Fibroblast of skin of back (primary cell): Measurements from ENCODE around the gene SLC22A17. TPM values are rescaled to one million over a fixed set of nuclear protein-coding genes. Genes with fewer than 3 reads are reported as not detected.
"Not testable (repeated sequence)": the region's sequence is repeated elsewhere in the genome, so short reads cannot be mapped to it uniquely, and the experiment has no call there.

Experiments used
- DNase-seq: peaks from one replicate; pipeline ENCODE4 v3.0.0-alpha.2; 2013
- polyA plus RNA-seq, 2 experiments: library from polyadenylated mRNA; unstranded; fragments of 120-200 nt; gene quantifications; one replicate each; pipeline ENCODE4 v1.2.1, GENCODE V29; 2013; ENCODE audit not compliant: insufficient read length in 2 of 2

The SLC22A17 gene
- polyA plus RNA-seq (2013, experiment 1 of 2; ENCODE audit: insufficient read length), result 23.2 TPM
- 26.7 TPM for polyA plus RNA-seq (2013, experiment 2 of 2; ENCODE audit: insufficient read length)

GRCh38 chr14:23352506-23353432, at the start of gene SLC22A17:
Gene SLC22A17 (minus strand): TSS chr14:23352887.
- peak; percentile 91 for DNase-seq

GRCh38 chr14:23401291-23401690, 48.6 kb upstream of the SLC22A17 start:
- no peak for DNase-seq

- not testable (repeated sequence) for DNase-seq
Measured at GRCh38 chr14:23400496-23401149, 47.9 kb upstream of the SLC22A17 start.

GRCh38 chr14:23399591-23399990, 46.9 kb upstream of the SLC22A17 start:
- no peak for DNase-seq

- DNase-seq, result no peak
Measured at GRCh38 chr14:23399136-23399535, 46.4 kb upstream of the SLC22A17 start.

GRCh38 chr14:23398348-23398747, 45.7 kb upstream of the SLC22A17 start:
- no peak for DNase-seq

- DNase-seq, result no peak
Measured at GRCh38 chr14:23396781-23397407, 44.2 kb upstream of the SLC22A17 start.

GRCh38 chr14:23396126-23396525, 43.4 kb upstream of the SLC22A17 start:
- no peak for DNase-seq

GRCh38 chr14:23392613-23393012, 39.9 kb upstream of the SLC22A17 start:
- no peak for DNase-seq

GRCh38 chr14:23389871-23390270, 37.2 kb upstream of the SLC22A17 start:
- DNase-seq, result not testable (repeated sequence)

- DNase-seq, result no peak
Measured at GRCh38 chr14:23389396-23389795, 36.7 kb upstream of the SLC22A17 start.

GRCh38 chr14:23388996-23389395, 36.3 kb upstream of the SLC22A17 start:
- no peak for DNase-seq

GRCh38 chr14:23387916-23388882, 35.5 kb upstream of the SLC22A17 start:
- DNase-seq, result no peak

- no peak for DNase-seq
Measured at GRCh38 chr14:23386999-23387398, 34.3 kb upstream of the SLC22A17 start.

GRCh38 chr14:23386266-23386657, 33.6 kb upstream of the SLC22A17 start:
- DNase-seq, result not testable (repeated sequence)

GRCh38 chr14:23385642-23386265, 33.1 kb upstream of the SLC22A17 start:
- no peak for DNase-seq

GRCh38 chr14:23385244-23385641, 32.6 kb upstream of the SLC22A17 start:
- no peak for DNase-seq

GRCh38 chr14:23384364-23385080, 31.8 kb upstream of the SLC22A17 start:
- no peak for DNase-seq

GRCh38 chr14:23382731-23383440, 30.2 kb upstream of the SLC22A17 start:
- no peak for DNase-seq

GRCh38 chr14:23382276-23382675, 29.6 kb upstream of the SLC22A17 start:
- no peak for DNase-seq
